GM18867 (cell line): Measurements from ENCODE around the gene ID3.

Source experiments
- ATAC-seq: cut with Tn5 transposase; IDR thresholded peaks from one replicate; pipeline ENCODE4 v1.9.1; 2021; ENCODE audit warnings: mild to moderate bottlenecking, moderate library complexity; ENCODE audit not compliant: unreplicated experiment

Gene ID3

DNA sequence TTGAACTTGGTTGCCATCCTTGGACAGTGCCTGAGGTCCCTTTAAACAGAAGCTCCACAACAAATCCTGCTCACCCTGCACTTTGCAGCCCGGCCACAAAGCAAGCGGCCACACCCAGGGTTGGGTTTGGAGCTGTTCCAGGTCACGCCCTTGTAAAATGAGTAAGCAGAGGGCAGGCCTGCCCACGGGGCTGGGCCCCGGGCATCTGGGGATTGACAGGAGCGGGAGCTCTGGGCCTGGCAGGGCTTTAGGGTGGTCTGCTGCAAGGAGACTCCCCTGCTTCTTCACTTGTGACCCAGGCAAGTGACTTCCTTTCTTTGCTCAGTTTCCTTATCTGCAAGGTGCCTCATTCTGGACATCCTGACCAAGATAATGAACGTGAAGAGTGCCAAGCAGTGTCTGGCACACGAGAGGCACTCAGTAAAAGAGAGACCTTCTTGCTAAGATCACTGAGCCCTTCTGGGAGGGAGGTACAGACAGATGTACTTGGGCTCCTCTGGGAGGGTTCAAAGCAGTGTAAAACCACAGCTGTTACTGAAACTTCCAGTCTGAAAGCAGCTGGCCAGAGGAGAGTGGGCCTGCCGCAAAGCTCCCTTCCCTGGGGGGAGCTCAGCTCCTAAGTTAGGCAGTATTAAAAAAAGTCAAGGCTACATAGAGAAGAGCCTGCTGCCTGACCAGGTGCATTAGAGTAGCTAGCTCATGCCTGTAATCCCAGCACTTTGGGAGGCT, 30.9 kb downstream of the ID3 start:
- peak; percentile 42 for ATAC-seq

GRCh38 chr1:23527900-23528249, 31.4 kb downstream of the ID3 start:
- ATAC-seq, result no peak

DNA sequence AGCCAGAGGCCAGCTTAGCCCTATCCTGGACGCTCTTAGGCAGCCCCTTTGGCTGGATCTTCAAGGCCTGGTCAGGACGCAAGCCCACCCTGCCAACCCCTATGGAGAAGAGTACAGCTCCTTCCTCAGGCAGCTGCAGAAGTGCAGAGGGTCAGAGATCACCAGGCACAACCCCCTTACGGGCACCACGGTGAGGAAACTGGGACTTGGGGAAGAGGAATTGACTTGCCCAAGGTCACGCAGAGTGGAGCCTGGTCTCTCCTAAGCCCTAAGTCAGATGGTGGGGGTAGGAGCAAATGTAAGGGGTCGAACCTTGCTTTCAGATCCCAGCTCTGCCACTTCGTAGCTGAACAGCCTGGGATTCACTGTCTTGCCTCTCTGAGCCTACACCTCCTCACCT, 31.9 kb downstream of the ID3 start:
- no peak for ATAC-seq

- no peak for ATAC-seq
Observed at GRCh38 chr1:23526329-23527041, 32.8 kb downstream of the ID3 start.

DNA sequence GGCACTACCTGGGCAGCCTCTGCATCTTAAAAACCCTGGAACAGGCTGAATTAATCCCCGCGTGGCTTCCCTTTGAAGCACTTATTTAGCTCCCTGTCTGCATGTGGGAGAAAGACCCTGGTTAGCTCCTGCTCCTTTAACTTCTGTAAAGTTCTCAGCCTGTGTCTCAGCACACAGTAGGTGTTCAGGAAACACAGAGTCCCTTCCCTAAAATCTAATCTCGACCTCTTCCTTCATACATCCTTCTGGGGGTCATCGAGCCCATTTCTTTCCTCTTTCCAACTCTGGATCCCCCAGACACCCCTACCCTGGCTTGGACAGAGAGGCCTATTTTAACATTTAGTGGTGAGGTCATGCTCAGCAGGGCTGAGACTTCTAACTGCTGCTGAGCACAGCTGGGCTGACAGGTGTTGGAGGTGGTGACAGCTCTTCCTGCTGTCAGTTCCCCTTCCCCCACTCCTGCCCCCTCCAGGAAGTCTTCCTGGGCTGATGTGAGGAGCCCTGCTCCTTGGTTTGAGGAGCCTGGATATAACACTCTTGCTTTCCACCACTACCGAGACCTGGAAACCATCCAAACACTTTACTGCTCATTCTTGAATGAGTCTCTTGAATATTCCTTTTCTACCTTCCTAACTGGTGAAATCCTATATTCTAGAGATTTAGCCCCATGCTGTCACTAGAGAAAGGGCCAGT, 33.6 kb downstream of the ID3 start:
- ATAC-seq, result peak; percentile 36

DNA sequence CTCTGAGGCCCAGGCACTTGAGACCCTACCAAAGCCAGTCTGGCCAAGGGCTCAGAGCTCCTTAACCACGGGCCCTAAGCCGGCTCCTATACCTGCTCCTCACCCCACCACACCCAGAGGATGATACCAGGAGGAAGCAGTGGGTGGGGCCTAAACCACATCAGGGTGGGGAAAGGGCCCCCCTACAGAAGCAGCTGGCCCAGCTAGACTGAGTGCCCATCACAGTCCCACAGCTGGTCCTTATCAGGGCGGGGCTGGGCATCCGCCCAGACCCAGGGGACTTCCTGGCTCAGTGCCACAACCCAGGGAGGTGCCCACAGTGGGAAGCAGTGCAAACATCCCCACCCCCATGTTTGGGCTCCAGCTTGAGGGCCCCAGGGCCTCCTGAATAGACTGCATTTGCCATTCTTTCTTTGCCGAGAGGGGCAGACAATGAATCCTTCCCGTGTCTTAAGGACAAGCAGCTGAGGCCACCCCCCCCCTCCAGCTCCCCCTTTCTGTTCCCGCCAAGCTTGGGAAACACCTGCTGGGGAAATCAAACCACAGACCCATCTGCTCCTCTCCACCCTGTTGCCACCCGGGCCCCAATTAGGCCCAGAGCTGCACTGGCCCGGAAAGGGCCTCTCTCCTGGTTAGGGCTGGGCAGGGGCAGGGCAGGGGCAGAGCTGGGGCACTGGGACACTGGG, 34.4 kb downstream of the ID3 start:
- no peak for ATAC-seq

- no peak for ATAC-seq
Observed at GRCh38 chr1:23524163-23524562, 35.1 kb downstream of the ID3 start.

DNA sequence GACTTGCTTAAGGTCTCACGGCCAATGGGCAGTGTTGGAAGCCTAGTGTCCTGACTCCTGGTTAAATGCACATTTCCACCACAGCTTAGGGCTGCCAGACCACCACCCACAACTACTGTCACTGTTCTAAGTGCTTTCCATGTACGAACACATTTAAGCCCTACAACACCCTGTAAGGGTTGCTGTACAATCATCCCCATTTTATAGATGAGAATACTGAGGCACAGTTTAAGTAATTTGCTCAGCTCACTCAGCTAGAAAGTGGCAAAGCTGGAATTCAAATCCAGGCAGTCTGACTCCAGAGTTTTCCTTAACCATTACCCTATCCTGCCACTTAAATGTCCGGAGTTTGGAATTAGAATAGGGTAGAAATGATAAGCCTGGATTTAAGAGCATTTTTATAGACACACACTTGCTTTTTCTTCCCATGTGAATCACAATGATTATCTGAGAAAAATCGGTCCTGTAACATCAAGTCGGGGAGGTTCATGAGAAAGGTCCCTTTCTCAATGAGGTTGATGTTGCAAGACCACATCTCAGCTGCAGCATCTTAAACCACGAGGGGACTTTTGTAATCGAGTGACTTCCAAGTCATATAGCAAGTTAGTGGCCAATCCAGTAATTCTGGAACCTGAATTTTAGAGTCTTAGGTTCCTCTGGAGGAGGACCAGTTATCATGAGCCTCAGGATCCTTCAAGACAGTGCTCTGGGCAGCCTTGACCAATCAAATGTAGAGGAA, 36.9 kb downstream of the ID3 start:
- ATAC-seq, result no peak

GRCh38 chr1:23521588-23521987, 37.7 kb downstream of the ID3 start:
- no peak for ATAC-seq

DNA sequence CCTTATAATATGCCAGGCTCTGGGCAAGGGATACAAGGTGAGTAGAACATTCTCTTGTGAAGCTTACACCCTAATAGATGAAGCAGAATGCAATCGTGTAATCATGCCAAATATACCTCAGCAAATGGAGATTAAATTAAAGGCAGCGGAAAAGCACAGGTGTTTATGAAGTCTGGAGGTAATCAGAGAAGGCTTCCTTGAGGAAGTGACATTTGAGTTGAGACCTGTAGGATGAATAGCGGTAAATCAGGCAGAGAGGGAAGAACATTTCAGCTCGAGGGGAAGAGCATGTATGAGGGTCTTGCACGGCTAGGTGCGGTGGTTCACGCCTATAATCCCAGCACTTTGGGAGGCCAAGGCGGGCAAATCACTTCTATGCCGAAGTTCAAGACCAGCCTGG, 41.7 kb downstream of the ID3 start:
- no peak for ATAC-seq

DNA sequence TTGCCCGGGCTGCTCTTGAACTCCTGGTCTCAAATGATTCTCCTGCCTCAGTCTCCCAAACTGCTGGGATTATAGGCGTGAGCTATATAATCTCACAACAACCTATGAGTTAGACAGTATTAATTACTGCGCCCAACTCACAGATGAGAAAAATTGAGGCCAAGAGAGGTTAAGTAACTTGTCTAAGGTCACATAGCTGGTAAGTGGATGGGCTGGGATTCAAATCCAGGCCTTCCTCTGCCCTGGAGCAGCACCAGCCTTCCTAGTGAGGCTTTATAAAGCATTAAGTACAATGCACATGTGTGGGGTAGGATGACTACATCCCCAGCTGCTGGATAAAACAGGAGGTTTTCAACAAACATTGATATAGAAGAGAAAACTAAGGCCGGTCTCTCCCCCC, 43.4 kb downstream of the ID3 start:
- ATAC-seq, result no peak

- no peak for ATAC-seq
Observed at GRCh38 chr1:23514111-23514679, 45.1 kb downstream of the ID3 start.

DNA sequence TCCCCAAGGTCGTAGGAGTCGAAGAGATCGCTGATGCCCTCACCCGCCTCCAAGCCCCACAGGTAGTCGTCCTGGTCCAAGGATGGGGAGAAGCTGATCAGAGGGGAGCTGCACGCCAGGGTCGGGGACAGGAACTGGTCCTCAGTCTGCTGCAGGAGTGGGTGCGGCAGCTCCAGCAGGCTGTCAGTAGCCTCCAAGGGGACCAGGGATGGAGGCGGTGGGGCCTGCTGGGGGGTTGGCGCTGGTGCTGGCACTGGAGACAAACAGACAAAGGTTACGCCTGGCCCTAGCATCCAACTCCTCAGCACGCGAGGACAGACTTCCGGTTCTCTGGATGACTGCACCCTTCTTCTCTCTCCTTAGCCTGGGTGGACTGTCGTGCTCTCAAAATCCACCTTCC, 49.4 kb downstream of the ID3 start:
- no peak for ATAC-seq
